SHP77 treated with DMSO at 0.1 percent for 48 hours (cell line): ENCODE results near the gene OCRL.

ENCODE experiments used
- DNase-seq: peaks from one replicate; lab custom pipeline; 2025; lab: John Stamatoyannopoulos, UW

OCRL gene

DNA sequence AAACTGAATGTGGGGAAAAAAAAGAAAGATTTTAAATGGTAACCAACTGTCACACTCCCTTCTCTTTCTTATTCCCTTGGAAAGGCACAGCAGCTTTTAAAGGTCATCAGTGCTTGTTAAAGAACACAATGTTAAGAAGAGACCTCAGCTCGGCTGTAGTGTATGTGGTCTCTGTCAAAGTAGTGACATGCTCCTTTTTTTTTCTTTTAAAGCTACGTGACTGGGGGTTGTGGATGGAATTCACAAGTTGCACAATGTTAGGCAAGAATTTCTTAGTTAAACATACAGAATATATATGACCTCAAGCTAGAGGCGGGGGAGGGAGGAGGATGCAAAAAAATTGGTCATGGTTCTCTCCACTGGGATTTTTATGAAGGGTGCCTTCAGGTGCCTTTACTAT lies 45.6 kb downstream of the OCRL start:
- no peak for DNase-seq

DNA sequence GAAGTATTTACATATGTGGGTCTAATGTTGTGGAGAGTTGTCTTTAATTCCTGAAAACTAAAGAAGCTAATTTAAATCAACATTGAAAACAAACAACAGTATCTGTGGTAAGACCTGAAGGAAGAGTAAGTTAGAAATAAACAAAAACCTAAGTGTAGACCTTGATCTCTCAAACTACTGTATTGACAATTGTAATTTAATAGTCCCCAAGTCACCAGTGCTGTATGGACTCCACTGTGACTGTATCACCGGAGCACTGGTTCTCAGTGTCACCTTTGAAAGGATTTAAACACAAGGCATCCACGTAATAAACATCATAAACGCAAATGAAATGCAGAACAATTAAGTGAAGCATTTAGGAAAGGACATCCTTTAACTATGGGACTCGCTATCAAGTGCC lies 46.4 kb downstream of the OCRL start:
- no peak for DNase-seq

DNA sequence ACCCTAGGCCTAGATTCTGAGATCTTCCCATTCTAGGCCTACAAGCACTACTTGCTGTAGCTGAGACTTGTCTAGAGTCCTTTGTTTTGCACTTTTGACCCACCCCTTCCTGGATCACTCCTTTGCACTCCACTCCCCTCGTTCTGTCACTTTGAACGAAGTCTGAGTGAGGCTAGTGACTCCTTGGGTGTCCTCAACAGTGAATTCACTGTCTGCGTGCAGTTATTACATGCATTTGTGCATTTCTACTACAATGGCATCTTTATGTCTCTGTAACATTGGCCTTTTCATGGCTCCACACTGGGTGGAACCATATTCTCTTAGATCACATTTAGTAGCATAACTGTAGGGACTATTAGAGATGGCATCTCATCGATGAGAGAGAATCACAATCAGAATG lies 50.5 kb downstream of the OCRL start:
- DNase-seq = no peak

DNA sequence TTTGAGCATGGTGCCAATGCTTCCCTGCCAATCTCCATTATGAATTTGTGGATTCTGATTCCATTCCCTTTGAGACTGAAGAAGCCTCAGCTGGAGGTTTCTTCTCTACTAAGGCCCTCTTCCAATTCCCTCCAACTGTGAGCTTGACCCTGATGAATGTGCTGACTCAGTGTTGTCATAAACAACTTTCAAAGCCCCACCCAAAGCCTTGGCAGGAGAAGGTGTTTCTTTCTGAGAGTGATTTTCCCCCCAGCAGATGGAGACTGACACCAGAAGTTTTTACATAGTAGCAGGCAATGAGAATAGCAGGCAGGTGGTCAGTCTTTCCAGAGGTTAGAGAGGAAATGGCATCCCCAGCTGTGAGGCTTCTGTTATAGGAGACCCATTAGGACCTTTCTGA lies 53.1 kb downstream of the OCRL start:
- no peak for DNase-seq

DNA sequence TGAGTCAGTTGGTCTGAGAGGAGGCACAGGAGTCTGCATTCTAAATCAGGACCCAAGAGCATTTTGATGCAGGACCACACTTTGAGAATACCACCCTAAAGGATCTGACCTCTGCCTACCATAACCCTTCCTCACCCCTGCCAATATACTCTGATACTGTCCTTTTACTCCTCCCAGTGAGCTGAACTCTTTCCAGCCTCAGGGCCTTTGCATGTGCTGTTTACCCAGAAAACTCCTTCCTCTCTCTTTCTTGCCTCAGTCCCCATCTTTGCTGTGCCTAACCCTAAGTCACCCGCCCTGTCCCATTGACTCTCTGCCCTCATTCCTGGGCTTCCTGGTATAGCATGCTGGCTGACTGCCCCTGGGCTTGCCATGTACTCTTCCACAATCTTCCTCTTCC lies 54.7 kb downstream of the OCRL start:
- DNase-seq = no peak

DNA sequence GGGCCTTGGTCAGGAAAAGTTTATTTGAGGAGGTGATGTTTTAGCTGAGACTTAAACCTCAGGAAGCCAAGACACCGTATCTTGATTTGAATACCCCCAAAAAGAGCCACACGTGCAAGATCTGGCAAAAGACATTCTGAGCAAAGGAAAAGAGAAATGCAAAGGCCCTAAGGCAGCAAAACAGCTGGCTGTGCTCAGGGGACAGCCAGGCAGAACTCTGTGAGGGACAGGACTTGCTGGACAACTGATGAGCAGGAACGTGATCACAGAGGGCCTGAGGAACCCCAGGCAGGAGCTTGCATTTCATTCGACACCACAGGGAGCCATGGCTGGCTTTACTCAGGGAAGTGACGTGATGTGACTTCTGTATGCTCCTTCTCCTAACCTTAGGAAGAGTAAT lies 56.0 kb downstream of the OCRL start:
- DNase-seq = no peak

DNA sequence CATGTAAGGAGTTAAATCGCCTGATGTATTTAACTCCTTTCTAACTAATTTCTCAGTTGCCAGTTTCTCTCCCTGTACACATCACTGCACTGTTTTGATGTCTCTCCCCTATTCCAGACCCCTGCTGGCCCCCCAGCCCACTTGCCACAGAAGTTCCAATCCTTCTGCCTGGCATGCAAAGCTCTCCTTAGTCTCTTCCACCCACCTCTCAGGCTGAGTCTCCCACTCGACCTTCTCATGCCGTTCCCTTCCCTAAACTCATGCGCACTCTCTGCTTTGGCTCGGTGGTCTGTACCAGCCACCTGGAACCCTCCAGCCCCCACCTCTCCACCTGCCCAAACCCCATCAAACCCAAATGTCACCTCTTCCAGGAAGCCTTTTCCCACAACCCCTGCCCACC lies 57.8 kb downstream of the OCRL start:
- no peak for DNase-seq

DNA sequence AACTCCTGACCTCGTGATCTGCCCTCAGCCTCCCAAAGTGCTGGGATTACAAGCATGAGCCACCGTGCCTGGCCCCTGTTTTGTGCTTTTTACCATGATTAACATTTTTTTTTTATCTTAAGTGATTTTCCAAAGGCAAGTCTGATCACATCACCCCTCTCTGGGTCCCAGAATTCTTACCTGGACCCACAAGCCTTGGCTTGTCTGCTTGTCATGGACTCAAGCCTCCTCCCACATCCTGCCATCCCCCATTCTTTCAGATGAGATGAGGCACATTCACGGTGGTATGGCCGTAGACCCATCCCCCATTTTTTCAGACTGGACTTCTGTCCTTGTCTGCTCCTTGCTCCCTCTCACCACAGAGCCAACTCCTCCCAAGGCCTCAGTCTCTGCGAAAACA lies 59.4 kb downstream of the OCRL start:
- no peak for DNase-seq

DNA sequence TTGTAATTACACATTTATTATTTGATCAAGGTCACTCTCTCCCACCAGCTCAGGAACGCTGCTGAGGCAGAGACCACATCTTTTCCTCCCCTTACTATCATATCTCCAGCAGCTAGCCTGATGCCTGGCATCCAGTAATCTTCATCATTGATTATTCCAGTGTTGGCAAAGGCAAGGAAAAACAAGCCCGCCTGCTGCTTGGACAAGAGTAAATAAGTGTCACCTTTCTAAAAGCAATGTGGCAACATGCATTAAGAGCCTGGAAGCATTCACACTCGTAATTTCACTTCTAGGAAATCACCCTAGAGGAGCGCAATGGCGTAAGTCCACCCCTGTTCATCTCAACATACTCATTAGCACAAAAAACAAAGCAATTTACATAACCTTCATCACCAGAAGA lies 59.9 kb downstream of the OCRL start:
- no peak for DNase-seq

DNA sequence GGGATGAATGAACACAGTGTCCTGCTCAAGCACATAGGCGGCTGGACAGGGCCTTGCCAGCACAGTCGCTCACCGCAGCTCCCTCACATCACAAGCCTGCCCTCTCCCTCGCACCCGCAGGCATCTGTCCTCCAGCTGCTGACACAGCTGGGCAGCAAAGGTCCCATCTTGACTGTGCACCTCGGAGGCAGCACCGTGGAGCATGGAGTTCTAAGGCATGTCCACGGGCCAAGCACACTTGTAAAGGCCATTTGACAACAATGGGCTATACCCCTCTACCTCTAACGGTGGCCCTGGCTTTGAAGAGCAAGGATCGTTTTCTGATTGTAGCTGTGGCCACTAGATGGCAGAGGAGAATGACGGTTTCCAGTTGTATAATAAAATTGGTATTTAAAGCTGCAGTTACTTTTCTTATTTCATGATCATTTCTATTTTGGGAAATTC lies 60.9 kb downstream of the OCRL start:
- DNase-seq = no peak

DNA sequence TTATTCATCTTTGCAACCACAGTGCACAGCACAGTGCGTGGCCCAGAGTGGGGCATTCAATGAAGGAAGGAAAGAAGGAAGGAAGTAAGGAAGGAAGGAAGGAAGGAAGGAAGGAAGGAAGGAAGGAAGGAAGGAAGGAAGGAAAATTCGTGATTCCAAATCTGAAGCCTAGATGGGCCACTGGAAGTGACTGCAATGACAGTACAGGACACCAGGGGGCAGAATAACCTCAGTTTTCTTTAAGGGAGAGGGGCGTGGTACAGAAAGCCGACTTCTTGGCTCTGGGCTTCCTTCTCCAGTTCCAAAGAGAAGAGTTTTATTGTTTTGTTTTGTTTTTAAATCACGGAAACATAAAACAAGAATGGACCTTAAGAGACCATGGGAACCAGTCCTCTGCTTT lies 66.9 kb downstream of the OCRL start:
- DNase-seq = no peak

DNA sequence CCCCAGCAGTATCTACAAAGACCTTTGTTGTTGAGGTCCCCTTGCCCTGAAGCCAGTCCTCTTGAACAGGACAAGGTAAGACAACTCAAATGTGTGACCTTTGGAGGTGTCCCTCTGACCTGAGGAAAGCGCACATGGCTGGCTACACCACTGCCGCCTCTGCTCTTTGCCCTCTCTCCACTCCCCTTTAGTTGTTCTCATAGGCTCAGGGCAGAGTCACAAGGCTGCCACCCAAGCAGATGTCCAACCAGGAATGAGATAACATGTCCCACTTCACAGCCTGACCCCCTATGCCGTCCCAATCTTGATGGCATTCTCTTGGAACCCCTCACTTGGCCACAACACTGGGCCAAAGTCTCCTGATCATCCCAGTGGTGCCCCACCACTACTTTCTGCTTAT lies 68.4 kb downstream of the OCRL start:
- DNase-seq = no peak

DNA sequence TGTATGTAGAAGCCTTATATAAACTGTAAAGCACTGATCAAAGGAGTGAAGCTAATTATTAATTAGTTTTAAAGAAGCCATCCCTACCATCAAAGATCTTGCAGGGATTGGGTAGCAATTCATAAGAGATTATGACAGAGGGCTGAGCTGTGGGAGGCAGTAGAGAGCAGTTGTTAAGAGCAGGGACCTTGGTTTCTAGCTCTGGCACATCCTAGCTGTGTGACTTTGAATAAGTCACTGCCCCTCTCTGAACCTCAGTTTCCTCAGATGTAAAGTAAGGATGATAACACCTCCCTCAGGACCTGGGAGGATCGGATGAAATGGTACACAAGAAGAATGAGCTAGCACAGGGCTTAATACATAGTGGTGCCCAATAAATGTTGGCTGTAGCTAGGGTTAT lies 69.3 kb downstream of the OCRL start:
- DNase-seq = no peak

DNA sequence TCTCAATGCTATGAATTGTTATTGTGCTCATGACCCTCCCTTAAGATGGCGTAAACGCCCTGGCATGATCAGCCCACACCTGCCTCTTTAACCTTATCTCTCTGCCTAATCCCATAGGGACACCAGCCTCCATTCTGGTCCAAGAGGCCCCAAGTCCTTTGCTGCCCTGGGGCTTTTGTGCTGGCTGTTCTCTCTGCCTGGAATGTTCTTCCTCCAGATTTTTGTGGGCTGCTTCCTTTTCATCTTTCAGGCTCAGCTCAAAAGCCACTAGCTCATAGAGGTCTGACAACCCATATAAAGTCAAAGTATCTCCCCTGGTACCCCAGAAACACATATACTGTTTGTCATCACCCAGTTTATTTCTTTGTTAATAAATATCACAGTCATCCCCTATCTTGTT lies 72.3 kb downstream of the OCRL start:
- DNase-seq = no peak

DNA sequence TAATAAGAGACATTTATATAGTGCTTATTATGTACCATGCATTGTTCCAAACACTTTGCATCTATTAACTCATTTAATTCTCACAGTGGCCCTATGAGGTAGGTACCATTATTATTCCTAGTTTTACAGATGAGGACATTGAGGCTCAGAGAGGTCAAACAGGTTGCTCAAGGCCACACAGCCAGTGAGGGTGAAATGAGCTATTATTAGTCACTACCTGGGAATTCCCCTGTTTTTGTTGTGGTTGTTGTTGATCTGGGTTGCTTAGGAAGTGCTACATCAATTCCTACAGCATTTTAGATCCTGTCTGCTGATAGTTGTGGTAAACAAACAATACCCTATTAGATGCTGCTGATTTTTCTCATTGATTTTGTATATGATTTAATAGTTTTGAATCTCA lies 73.5 kb downstream of the OCRL start:
- DNase-seq = no peak

DNA sequence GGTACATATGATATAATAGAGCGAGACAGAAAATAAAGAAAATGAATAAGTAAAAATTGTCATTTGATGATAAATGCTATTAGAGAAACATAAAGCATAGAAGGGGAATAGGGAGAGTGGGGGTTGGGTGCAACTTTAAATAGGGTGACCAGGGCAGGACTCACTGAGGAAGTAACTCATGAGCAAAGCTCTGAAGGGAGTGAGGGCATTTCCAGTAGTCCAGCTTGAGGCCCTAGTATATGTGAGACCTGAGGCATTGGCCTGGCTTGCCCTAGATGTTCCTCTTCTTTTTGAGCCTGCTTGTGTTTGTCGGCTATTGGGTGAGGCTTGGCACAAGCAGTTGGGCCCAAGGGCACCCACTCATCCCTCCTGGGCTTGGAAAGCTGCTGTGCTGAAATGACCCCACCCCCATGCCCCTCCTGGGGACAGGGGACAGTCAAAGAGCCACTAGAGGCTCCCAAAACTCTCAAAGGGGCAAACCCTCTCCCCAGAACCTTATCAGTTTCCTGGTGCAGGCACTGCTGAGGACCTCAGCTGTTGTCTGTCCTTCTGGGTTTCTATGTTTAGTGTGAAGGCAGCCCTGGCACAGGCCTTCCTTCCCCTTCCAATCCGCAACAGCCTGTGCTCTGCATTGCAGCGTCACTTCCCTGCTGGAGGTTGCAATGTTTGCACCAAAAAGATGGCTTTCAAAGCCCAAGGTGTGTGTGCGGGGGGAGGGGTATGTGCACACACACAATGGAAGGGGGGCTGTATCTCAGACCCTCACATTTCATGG lies 74.6 kb downstream of the OCRL start:
- DNase-seq = no peak

DNA sequence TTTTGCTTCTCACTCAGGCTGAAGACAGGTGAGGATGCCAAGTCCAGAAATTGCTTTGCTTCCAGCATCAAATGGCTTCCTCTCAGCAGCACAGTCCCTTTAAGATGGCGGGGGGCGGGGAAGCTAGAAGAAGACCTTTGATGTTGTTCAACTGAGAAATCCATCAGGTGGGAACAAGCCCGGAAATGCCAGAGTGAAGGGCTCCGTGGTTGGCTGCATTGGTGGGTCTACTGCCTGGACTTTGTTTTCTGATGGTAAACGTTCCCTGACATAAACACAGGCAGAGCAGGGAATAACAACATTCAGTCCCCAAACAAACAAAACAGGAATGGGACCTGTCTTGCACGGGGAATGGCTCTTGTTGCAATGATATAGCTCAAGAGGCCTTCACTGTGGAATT lies 77.4 kb downstream of the OCRL start:
- no peak for DNase-seq

DNA sequence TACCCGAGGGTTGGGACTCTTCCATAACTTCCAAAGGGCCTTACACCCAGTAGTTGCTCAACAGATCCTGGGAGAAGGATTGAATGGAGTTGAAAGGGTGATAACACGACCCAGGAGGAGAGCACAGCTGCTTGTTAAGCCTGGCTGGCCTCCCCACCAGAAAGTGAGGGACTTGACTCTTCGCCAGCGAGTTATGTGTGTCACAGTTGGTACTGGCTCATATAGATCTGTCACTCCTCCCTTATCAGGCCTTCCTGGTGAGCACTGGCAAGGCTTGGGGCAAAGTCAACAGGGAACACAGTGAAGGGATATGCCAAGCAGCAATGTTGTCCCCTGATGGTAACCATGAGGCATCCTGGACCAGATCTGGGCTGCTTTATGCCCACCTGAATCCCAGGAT lies 78.9 kb downstream of the OCRL start:
- DNase-seq = no peak

DNA sequence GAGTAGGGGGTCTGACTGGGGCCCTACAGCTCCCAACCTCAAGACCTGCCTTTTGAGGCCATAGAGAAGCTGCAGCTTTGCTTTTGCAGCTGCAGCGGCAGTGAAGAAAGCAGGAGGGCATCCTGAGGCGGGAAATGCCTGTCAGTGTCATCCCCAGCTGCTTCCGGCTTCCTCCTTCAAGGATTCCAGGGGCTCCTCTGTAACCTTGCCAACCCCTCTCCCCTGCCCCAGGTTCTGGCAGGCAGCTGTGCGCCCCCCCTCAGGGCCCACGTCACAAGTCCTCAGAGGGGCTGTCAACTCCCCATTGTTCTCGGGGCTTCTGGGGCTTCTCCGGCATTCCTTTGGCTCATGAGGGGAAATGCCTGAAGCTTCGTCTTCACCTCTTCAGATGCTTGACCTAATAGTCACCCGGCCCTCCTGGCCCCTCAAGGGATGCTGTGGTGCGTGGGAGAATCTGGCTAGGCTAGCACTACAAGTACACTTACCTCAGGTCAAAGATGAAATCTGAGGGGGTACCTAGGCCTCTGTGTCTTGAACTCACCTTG lies 82.8 kb downstream of the OCRL start:
- no peak for DNase-seq

DNA sequence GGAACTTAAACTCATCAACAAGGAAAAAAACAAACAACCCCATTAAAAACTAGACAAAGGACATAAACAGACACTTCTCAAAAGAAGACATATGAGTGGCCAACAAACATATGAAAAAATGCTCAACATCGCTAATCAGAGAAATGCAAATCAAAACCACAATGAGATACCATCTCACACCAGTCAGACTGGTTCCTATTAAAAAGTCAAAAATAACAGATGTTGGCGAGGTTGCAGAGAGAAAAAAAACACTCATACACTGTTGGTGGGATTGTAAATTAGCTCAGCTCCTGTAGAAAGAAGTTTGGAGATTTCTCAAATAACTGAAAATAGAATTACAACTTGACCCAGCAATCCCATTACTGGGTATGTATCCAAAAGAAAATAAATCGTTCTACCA lies 86.0 kb downstream of the OCRL start:
- no peak for DNase-seq

DNA sequence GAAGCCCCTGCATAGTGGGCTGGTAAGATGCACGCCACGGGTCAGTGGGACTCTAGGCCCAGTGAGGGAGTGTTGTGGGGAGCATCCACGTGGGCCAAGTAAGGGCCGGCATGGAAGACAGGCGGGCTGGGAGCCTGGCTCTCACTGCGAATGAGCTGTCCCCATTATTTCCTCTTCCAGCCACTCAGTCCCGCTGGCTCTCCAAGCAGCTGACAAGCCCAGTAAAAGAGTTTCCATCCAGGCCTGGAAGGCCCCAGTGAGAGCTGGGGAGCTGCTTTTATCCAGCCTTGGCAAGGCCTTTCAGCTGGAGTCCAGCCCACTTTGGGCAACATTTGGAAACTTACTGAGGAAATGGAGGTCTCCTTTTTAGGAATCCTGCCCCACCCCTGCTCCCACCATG lies 89.8 kb downstream of the OCRL start:
- no peak for DNase-seq

DNA sequence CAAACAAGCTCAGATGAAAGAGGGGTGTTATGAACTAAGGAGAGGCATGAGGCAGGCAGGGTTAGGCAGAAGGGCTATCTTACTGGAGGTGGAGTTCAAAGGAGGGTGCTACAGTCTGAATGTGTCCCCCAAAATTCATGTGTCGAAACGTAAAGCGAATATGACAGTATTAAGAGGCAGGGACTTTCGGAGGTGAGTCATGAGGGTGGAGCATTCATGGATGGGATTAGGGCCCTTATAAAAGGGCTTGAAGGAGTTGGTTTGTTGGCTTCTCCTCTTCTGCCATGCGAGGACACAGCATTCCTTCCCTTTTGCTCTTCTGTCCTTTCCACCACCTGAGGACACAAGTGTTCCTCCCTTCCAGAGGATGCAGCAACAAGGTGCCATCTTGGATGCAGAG lies 91.8 kb downstream of the OCRL start:
- no peak for DNase-seq

DNA sequence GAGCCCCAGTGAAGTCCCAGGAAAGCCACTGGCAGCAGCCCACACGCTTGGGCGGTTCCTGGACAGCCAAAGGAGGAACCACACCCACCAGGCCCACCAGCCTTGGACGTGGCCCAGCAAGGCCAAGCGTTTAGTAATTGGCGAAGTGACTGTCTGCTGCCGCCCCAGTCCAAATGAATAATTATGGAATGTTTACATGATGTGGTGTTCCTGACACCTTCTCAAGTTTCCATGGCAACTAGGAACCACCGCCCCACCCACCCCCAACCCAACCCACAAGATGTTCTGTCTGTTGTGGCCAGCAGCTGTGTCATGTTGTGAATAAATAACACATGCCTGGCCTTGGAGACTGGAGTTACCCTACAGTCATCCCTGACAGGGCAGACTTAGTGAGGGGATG lies 92.4 kb downstream of the OCRL start:
- DNase-seq = no peak

DNA sequence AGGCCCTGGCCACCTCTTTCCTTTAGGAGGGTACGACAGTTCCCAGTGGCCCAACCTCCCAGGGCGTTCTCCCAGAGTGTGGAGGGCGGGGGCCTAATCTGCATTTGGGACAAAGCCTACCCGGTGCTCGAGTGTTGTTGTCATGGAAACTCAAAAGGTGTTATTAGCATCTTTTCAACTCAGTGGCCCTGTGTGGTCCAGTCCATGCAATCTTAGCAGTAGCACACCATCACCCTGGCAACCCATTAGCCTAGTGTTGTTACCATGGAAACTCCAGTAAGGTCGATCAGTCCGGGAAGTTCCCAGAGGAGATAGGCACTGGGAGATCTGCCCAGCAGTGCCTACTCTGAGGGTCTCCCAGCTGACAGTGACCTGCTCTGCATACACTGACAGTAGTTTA lies 94.5 kb downstream of the OCRL start:
- no peak for DNase-seq
